A549 (cell line): Measurements from ENCODE around the gene MEIS1. TPM values are rescaled to one million over a fixed set of nuclear protein-coding genes. Genes with fewer than 3 reads are reported as not detected.
A peak's percentile ranks its signal among the peaks of the same experiment; 100 is the strongest.

ENCODE experiments used
- ATAC-seq, 2 experiments: fragments of 200-7000 bp in 1 of 2; fragments of >200 bp in 1 of 2; cut with Nextera tagmentation in 1 of 2; cut with Tn5 transposase in 1 of 2; 3 replicates each; pipeline versions ENCODE4 v1.8.0 to v1.9.1; 2018 to 2020; ENCODE audit warnings: mild to moderate bottlenecking in 1 of 2, moderate library complexity in 1 of 2
- CTCF ChIA-PET: fragments of 300-600 bp; sonication (Branson Sonifier 250); formaldehyde crosslinking; extraction: SDS; loops from one replicate; lab custom pipeline; 2021; ENCODE audit warnings: antibody characterized with exemption, inconsistent platforms; lab: Yijun Ruan, JAX
- POLR2A ChIA-PET: fragments of 350-600 bp; formaldehyde crosslinking; extraction: SDS; loops from one replicate; lab custom pipeline; 2021; ENCODE audit warnings: antibody characterized with exemption, inconsistent platforms; lab: Yijun Ruan, JAX
- DNase-seq, 2 experiments: peaks; one replicate each; pipeline versions ENCODE4 v3.0.0 to v3.0.0-alpha.2; 2011 to 2016; ENCODE audit warnings: low read depth in 1 of 2, low spot score in 1 of 2
- FAIRE-seq: peaks from 2 replicates; lab custom pipeline; 2011; peaks lifted over from hg19 to GRCh38; lab: Jason Lieb, UNC
- H3K27ac ChIP-seq, 2 experiments: fragments of >200 bp; sonication (Bioruptor Twin); formaldehyde crosslinking; 3 replicates each; pipeline ENCODE4 v1.5.1; 2016 to 2017
- H3K4me1 ChIP-seq: fragments of >200 bp; sonication (Bioruptor Twin); formaldehyde crosslinking; 3 replicates; pipeline ENCODE4 v1.6.1; 2016
- H3K4me2 ChIP-seq: fragments of >200 bp; sonication (Bioruptor Twin); formaldehyde crosslinking; 3 replicates; pipeline ENCODE4 v1.6.1; 2016
- H3K4me3 ChIP-seq: fragments of >200 bp; sonication (Bioruptor Twin); formaldehyde crosslinking; 3 replicates; pipeline ENCODE4 v1.5.1; 2016
- H3K9me3 ChIP-seq: fragments of >200 bp; sonication (Bioruptor Twin); formaldehyde crosslinking; 3 replicates; pipeline ENCODE4 v1.6.1; 2016
- BHLHE40 ChIP-seq: IDR thresholded peaks from 2 replicates; pipeline ENCODE4 v1.6.1; 2012; ENCODE audit warnings: low read depth, low read length, inconsistent platforms
- CTCF ChIP-seq: fragments of >200 bp; sonication (Bioruptor Twin); formaldehyde crosslinking; IDR thresholded peaks from 3 replicates; pipeline ENCODE4 v1.5.1; 2016
- EHF ChIP-seq: fragments of 250-450 bp; sonication (Bioruptor Pico); IDR thresholded peaks from 2 replicates; pipeline ENCODE4 v1.5.0; 2020; ENCODE audit warnings: mild to moderate bottlenecking
- HDAC2 ChIP-seq: fragments of 200-600 bp; sonication (generic); IDR thresholded peaks from 2 replicates; pipeline ENCODE4 v1.6.1; 2016
- HOXA7 ChIP-seq: fragments of 250-450 bp; sonication (Bioruptor Pico); IDR thresholded peaks from 2 replicates; pipeline ENCODE4 v1.5.0; 2020; ENCODE audit warnings: mild to moderate bottlenecking, moderate library complexity
- MAFK ChIP-seq: fragments of 450-650 bp; IDR thresholded peaks from 2 replicates; pipeline ENCODE4 v1.6.1; 2014; ENCODE audit not compliant: partially characterized antibody
- MAZ ChIP-seq: fragments of 150-350 bp; IDR thresholded peaks from 2 replicates; pipeline ENCODE4 v1.6.1; 2014; ENCODE audit warnings: antibody characterized with exemption, low read depth, low read length, borderline replicate concordance
- MYC ChIP-seq: IDR thresholded peaks from 2 replicates; pipeline ENCODE4 v1.6.1; 2012; ENCODE audit warnings: mild to moderate bottlenecking, inconsistent platforms, low read length, improper control_type of control experiment, borderline replicate concordance
- POLR2AphosphoS2 ChIP-seq: conservative IDR thresholded peaks from 2 replicates; pipeline ENCODE4 v1.6.1; 2012; ENCODE audit warnings: low read length, improper control_type of control experiment, inconsistent platforms
- ZNF302 ChIP-seq: fragments of 250-450 bp; sonication (Bioruptor Pico); IDR thresholded peaks from 2 replicates; pipeline ENCODE4 v1.9.0; 2021; ENCODE audit warnings: inconsistent platforms, mild to moderate bottlenecking, moderate library complexity
- ZSCAN20 ChIP-seq: fragments of 250-450 bp; sonication (Bioruptor Pico); IDR thresholded peaks from 2 replicates; pipeline ENCODE4 v1.8.0; 2022; ENCODE audit warnings: mild to moderate bottlenecking, moderate library complexity
- WGBS: methylation state at CpG from one replicate; pipeline ENCODE4 v1.1.6; 2017; ENCODE audit errors: missing lambda C conversion rate; 5-methylcytosine and 5-hydroxymethylcytosine counted together
- polyA plus RNA-seq, 4 experiments: library from polyadenylated mRNA; depleted of rRNA in 3 of 4; stranded (reverse); fragments of >200 nt; fragmentation: RNase III in 1 of 4; extraction: RNeasy Plus Mini Kit Qiagen cat#74134 plus additional on column Dnase treatment in 1 of 4; gene quantifications; 2 replicates in 3 of 4; 3 replicates in 1 of 4; pipeline ENCODE4 v1.2.3, GENCODE V29; 2011 to 2017
- TF ChIP-seq, protein P1 (sequence below): fragments of 150-350 bp; IDR thresholded peaks from 2 replicates; pipeline ENCODE4 v1.6.1; 2014; ENCODE audit warnings: low read depth, mild to moderate bottlenecking, low read length
- TF ChIP-seq, protein P2 (sequence below): fragments of >200 bp; sonication (Bioruptor Twin); formaldehyde crosslinking; IDR thresholded peaks from 2 replicates; pipeline ENCODE4 v1.6.1; 2016
- TF ChIP-seq, protein P3 (sequence below): fragments of 250-450 bp; sonication (Bioruptor Pico); IDR thresholded peaks from 2 replicates; pipeline ENCODE4 v1.5.0; 2021; ENCODE audit warnings: mild to moderate bottlenecking, moderate library complexity, borderline replicate concordance

Gene MEIS1
- polyA plus RNA-seq, 2 of the 4 experiments (the other 2 are of a cell fraction): 1.9 to 4.2 TPM

DNA sequence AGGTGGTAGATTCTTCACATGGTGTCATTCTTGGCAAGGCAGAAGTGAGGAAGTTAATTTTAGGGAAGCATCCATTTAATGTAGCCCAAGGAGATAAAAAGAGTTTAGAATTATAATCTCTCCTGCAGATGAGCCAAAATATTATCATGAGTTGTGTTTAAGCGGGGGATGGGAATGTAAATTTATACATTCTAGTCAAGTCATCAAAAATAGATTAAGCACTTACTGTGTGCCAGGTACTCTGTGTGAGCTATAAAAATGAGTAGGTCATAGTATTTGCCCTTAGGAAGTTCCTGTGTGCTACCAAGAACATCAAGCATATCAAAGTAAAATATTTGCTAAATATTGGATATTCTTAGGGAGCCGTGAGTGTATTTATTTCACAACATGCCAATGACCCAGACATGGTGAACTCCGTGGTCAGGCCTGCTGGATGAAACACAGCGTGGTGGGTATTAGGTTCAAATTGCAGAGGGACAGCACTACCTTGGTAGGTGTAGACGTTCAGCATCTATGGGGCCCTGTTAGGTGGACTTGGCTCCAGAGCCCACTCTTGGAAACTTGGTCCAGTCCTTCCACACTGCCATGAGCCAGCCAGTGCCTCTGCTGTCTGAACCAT lies 37.4 kb downstream of the MEIS1 start:
- POLR2A ChIA-PET: no interaction called here
- H3K4me3 ChIP-seq: no peak overlapping the region
- no peak for TF ChIP-seq MAZ
- TF ChIP-seq MAFK: peak; percentile 61
- no peak for ATAC-seq
- H3K9me3 ChIP-seq: no peaks in the 10 kb centered on the region
- WGBS: 79% methylated on average over 5 of the region's 5 CpGs
- H3K4me2 ChIP-seq: no peak overlapping the region
- no peak for FAIRE-seq
- CTCF ChIA-PET: interaction anchor here (1.4 kb wide), 1 partner anchor 1178 kb away, joined by 3 read pairs; no protein-coding TSS in a partner anchor
- no peak overlapping the region for H3K27ac ChIP-seq
- DNase-seq: no peak
- H3K4me1 ChIP-seq: no peaks in the 10 kb centered on the region

DNA sequence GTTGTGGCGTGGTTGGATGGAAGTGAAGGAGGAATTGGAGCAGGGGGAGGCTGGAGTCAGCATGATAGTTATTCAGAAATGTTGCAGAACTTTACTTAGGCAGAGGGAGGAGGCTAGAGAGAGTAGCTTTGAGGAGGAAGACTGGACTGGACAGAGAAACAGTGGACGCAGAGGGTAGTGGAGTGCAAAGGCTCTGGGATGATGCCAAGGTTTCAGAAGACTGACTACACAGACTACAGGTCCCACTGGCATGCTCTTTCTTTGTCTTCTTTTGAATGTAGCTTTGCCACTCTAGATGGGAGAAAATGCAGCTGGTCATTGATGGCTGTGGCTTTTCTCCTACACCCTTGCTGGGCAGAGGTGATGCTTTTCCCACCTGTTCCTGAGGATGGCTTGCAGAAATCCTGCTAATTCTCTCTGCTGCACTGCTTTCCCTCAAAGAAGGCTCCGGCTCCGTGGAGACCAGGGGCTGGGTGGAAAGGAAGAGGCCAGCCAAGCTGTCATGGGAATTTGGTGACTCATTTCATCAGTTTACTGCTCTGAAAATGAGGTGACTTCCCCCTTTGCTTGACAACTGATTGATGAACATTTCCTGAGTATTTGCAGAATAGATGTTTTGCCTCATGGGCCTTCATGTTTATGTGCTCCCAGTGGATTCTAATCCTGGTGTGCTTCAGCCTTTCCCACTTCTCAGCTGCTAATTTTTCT lies 42.4 kb downstream of the MEIS1 start:
- no peaks in the 10 kb centered on the region for H3K9me3 ChIP-seq
- no peaks in the 10 kb centered on the region for H3K4me1 ChIP-seq
- H3K4me2 ChIP-seq: no peak overlapping the region
- ATAC-seq: no peak
- TF ChIP-seq HDAC2 (no peak), MYC (no peak), BHLHE40 (no peak)
- CTCF ChIA-PET: interaction anchor here (1.9 kb wide), 1 partner anchor 26 kb away, joined by 5 read pairs; no protein-coding TSS in a partner anchor
- no peak overlapping the region for H3K4me3 ChIP-seq
- DNase-seq: no peak
- POLR2A ChIA-PET: no interaction called here
- 75% methylated on average over 4 of the region's 4 CpGs for WGBS
- FAIRE-seq: no peak
- no peak overlapping the region for H3K27ac ChIP-seq

DNA sequence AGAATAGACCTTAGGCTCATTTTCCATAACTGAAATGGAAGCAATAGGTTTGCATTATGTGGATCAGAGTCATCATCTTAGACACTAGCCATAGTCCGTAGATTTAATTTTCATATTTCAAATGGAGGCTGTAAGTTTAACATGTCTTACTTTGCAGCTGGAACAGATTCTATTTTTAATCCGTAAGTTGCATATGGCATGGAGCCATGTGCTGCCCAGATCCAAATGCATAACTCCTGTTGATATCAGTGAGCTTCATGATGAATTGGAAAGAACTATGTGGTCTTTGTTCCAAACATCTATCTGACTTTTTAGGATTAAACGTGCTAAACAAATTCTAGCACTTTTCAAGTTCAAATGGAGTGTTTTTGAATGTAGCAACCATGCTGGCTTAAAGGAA lies 43.4 kb downstream of the MEIS1 start:
- H3K27ac ChIP-seq: no peak overlapping the region
- no peak for TF ChIP-seq POLR2AphosphoS2
- TF ChIP-seq, protein P1, sequence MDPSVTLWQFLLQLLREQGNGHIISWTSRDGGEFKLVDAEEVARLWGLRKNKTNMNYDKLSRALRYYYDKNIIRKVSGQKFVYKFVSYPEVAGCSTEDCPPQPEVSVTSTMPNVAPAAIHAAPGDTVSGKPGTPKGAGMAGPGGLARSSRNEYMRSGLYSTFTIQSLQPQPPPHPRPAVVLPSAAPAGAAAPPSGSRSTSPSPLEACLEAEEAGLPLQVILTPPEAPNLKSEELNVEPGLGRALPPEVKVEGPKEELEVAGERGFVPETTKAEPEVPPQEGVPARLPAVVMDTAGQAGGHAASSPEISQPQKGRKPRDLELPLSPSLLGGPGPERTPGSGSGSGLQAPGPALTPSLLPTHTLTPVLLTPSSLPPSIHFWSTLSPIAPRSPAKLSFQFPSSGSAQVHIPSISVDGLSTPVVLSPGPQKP: no peak
- TF ChIP-seq HOXA7 (CRISPR knock-in tag): no peak
- no peak for TF ChIP-seq MAFK
- TF ChIP-seq EHF (CRISPR knock-in tag): no peak
- TF ChIP-seq, protein P2, sequence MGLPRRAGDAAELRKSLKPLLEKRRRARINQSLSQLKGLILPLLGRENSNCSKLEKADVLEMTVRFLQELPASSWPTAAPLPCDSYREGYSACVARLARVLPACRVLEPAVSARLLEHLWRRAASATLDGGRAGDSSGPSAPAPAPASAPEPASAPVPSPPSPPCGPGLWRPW: no peak
- TF ChIP-seq ZSCAN20: no peak
- no peak for TF ChIP-seq CTCF
- TF ChIP-seq, protein P3, sequence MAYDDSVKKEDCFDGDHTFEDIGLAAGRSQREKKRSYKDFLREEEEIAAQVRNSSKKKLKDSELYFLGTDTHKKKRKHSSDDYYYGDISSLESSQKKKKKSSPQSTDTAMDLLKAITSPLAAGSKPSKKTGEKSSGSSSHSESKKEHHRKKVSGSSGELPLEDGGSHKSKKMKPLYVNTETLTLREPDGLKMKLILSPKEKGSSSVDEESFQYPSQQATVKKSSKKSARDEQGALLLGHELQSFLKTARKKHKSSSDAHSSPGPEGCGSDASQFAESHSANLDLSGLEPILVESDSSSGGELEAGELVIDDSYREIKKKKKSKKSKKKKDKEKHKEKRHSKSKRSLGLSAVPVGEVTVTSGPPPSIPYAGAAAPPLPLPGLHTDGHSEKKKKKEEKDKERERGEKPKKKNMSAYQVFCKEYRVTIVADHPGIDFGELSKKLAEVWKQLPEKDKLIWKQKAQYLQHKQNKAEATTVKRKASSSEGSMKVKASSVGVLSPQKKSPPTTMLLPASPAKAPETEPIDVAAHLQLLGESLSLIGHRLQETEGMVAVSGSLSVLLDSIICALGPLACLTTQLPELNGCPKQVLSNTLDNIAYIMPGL: no peak
- TF ChIP-seq ZNF302 (CRISPR knock-in tag): no peak
- no peak for DNase-seq
- ChIA-PET POLR2A (no interaction called here), CTCF (interaction anchor here (0.6 to 1.9 kb wide), 2 partner anchors 27 to 89 kb away, joined by 3 to 5 read pairs; no protein-coding TSS in a partner anchor)
- no peaks in the 10 kb centered on the region for H3K9me3 ChIP-seq
- ATAC-seq: no peak
- no peak for FAIRE-seq
- WGBS: 64% methylated on average over 3 of the region's 3 CpGs
- no peak overlapping the region for H3K4me3 ChIP-seq
- no peaks in the 10 kb centered on the region for H3K4me1 ChIP-seq
- no peak overlapping the region for H3K4me2 ChIP-seq
